Naive B cell (primary cell): ENCODE measurements around the gene FANK1. TPM values are rescaled to one million over a fixed set of nuclear protein-coding genes. Genes with fewer than 3 reads are reported as not detected.
"Not testable (repeated sequence)": the region's sequence is repeated elsewhere in the genome, so short reads cannot be mapped to it uniquely, and the experiment has no call there.

ENCODE experiments used
- ATAC-seq, 2 donors: fragments of 150-1000 bp; cut with Tn5 transposase; 2 replicates each; pipeline ENCODE4 v1.10.0; 2021; ENCODE audit warnings: low read depth in 2 of 2, mild to moderate bottlenecking in 2 of 2, moderate library complexity in 2 of 2
- DNase-seq: peaks from one replicate; pipeline ENCODE4 v3.0.0; 2022
- H3K27ac Mint-ChIP-seq, 6 donors: one replicate each; pipeline ENCODE4 v1.8.0; 2020 to 2022; ENCODE audit warnings: mild to moderate bottlenecking in 6 of 6, mixed read lengths in 6 of 6, moderate library complexity in 5 of 6, inconsistent platforms in 2 of 6
- H3K27me3 Mint-ChIP-seq, 3 donors: one replicate each; pipeline ENCODE4 v1.8.0; 2021 to 2022; ENCODE audit warnings: mixed read lengths in 3 of 3, mild to moderate bottlenecking in 1 of 3
- H3K36me3 Mint-ChIP-seq, 2 donors: one replicate each; pipeline ENCODE4 v1.8.0; 2020 to 2022; ENCODE audit warnings: mixed read lengths in 2 of 2, inconsistent platforms in 1 of 2, mild to moderate bottlenecking in 1 of 2
- H3K4me1 Mint-ChIP-seq, 3 donors: one replicate each; pipeline ENCODE4 v1.8.0; 2020 to 2022; ENCODE audit warnings: mixed read lengths in 3 of 3, inconsistent platforms in 1 of 3, mild to moderate bottlenecking in 1 of 3, moderate library complexity in 1 of 3
- H3K4me3 Mint-ChIP-seq, 8 donors: one replicate each; pipeline ENCODE4 v1.8.0; 2020 to 2022; ENCODE audit warnings: mild to moderate bottlenecking in 8 of 8, mixed read lengths in 8 of 8, moderate library complexity in 8 of 8, inconsistent platforms in 2 of 8
- H3K9me3 Mint-ChIP-seq, 7 donors: one replicate each; pipeline ENCODE4 v1.8.0; 2020 to 2022; ENCODE audit warnings: mixed read lengths in 7 of 7, mild to moderate bottlenecking in 5 of 7, inconsistent platforms in 2 of 7, moderate library complexity in 1 of 7
- polyA plus RNA-seq, 6 donors: library from polyadenylated mRNA; unstranded; fragments of 300-500 nt; fragmentation: Illumina TruSeq; gene quantifications; one replicate each; pipeline ENCODE4 v1.2.3, GENCODE V29; 2021; ENCODE audit warnings: low read depth in 6 of 6

Gene FANK1
- polyA plus RNA-seq, 6 donors from 2014 or later = not detected

GRCh38 chr10:125927265-125927664, 30.9 kb downstream of the FANK1 start:
- not testable (repeated sequence) for H3K36me3 Mint-ChIP-seq, H3K9me3 Mint-ChIP-seq, H3K4me3 Mint-ChIP-seq, ATAC-seq, DNase-seq, H3K4me1 Mint-ChIP-seq, H3K27ac Mint-ChIP-seq
- peaks cover 4 to 20% (median 14%) of the 10 kb centered on the region in 3 donors for H3K27me3 Mint-ChIP-seq

- ATAC-seq (no peak), DNase-seq (no peak)
- Mint-ChIP-seq H3K36me3 (no peaks in the 10 kb centered on the region), H3K4me3 (no peak overlapping the region), H3K27me3 (peaks cover 4 to 36% (median 29%) of the 10 kb centered on the region in 3 donors), H3K4me1 (no peaks in the 10 kb centered on the region), H3K27ac (no peak overlapping the region), H3K9me3 (peaks cover 0 to 8% (median 0%) of the 10 kb centered on the region in 7 donors)
Observed at GRCh38 chr10:125928928-125929585, 32.7 kb downstream of the FANK1 start.

- no peak for ATAC-seq
- Mint-ChIP-seq H3K4me1 (no peaks in the 10 kb centered on the region), H3K27me3 (peaks cover 8 to 42% (median 29%) of the 10 kb centered on the region in 3 donors), H3K27ac (no peak overlapping the region), H3K9me3 (peaks cover 0 to 8% (median 0%) of the 10 kb centered on the region in 7 donors), H3K36me3 (no peaks in the 10 kb centered on the region), H3K4me3 (no peak overlapping the region)
- no peak for DNase-seq
Observed at GRCh38 chr10:125929618-125930017, 33.3 kb downstream of the FANK1 start.

GRCh38 chr10:125933693-125934092, 37.3 kb downstream of the FANK1 start:
- no peaks in the 10 kb centered on the region for H3K36me3 Mint-ChIP-seq
- H3K4me1 Mint-ChIP-seq = no peaks in the 10 kb centered on the region
- H3K27me3 Mint-ChIP-seq = peaks cover 19 to 51% (median 44%) of the 10 kb centered on the region in 3 donors
- no peak for DNase-seq
- ATAC-seq = no peak
- H3K4me3 Mint-ChIP-seq = no peak overlapping the region
- H3K9me3 Mint-ChIP-seq = peaks cover 0 to 8% (median 0%) of the 10 kb centered on the region in 7 donors
- no peak overlapping the region for H3K27ac Mint-ChIP-seq

- peaks cover 0 to 6% (median 0%) of the 10 kb centered on the region in 7 donors for H3K9me3 Mint-ChIP-seq
- no peak for ATAC-seq
- no peak overlapping the region for H3K4me3 Mint-ChIP-seq
- no peaks in the 10 kb centered on the region for H3K36me3 Mint-ChIP-seq
- H3K4me1 Mint-ChIP-seq = no peaks in the 10 kb centered on the region
- peaks cover 15 to 54% (median 52%) of the 10 kb centered on the region in 3 donors for H3K27me3 Mint-ChIP-seq
- DNase-seq = no peak
- no peak overlapping the region for H3K27ac Mint-ChIP-seq
Observed at GRCh38 chr10:125936331-125936730, 40.0 kb downstream of the FANK1 start.

GRCh38 chr10:125940515-125940914, 44.2 kb downstream of the FANK1 start:
- Mint-ChIP-seq H3K27me3 (peaks cover 6 to 30% (median 18%) of the 10 kb centered on the region in 3 donors), H3K4me1 (no peaks in the 10 kb centered on the region), H3K4me3 (no peak overlapping the region), H3K9me3 (peaks cover 0 to 18% (median 6%) of the 10 kb centered on the region in 7 donors), H3K36me3 (no peaks in the 10 kb centered on the region), H3K27ac (no peak overlapping the region)
- DNase-seq = no peak
- no peak for ATAC-seq

- Mint-ChIP-seq H3K27ac (no peak overlapping the region), H3K4me1 (no peaks in the 10 kb centered on the region), H3K4me3 (peak overlapping the region in 1 of 8 donors; percentile 10), H3K9me3 (peaks cover 5 to 49% (median 26%) of the 10 kb centered on the region in 7 donors), H3K27me3 (no peaks in the 10 kb centered on the region), H3K36me3 (peaks cover 0 to 6% of the 10 kb centered on the region in 2 donors)
- DNase-seq (no peak), ATAC-seq (no peak)
Observed at GRCh38 chr10:125951290-125951689, 54.9 kb downstream of the FANK1 start.

GRCh38 chr10:125953778-125954385, 57.5 kb downstream of the FANK1 start:
- H3K27me3 Mint-ChIP-seq = peaks cover 0 to 8% (median 0%) of the 10 kb centered on the region in 3 donors
- peak overlapping the region in 1 of 8 donors; percentile 13 for H3K4me3 Mint-ChIP-seq
- peaks cover 5 to 56% (median 28%) of the 10 kb centered on the region in 7 donors for H3K9me3 Mint-ChIP-seq
- peaks cover 0 to 6% of the 10 kb centered on the region in 2 donors for H3K36me3 Mint-ChIP-seq
- ATAC-seq = no peak
- no peaks in the 10 kb centered on the region for H3K4me1 Mint-ChIP-seq
- no peak for DNase-seq
- H3K27ac Mint-ChIP-seq = no peak overlapping the region

GRCh38 chr10:125955766-125956165, 59.4 kb downstream of the FANK1 start:
- H3K4me1 Mint-ChIP-seq = no peaks in the 10 kb centered on the region
- ATAC-seq = no peak
- H3K27ac Mint-ChIP-seq = no peak overlapping the region
- H3K36me3 Mint-ChIP-seq = peaks cover 0 to 6% of the 10 kb centered on the region in 2 donors
- peaks cover 5 to 56% (median 28%) of the 10 kb centered on the region in 7 donors for H3K9me3 Mint-ChIP-seq
- H3K27me3 Mint-ChIP-seq = peaks cover 0 to 8% (median 0%) of the 10 kb centered on the region in 3 donors
- DNase-seq = no peak
- H3K4me3 Mint-ChIP-seq = no peak overlapping the region

GRCh38 chr10:125961743-125962142, 65.4 kb downstream of the FANK1 start:
- Mint-ChIP-seq H3K27me3 (peaks cover 0 to 15% (median 5%) of the 10 kb centered on the region in 3 donors), H3K4me1 (no peaks in the 10 kb centered on the region), H3K36me3 (no peaks in the 10 kb centered on the region), H3K9me3 (peaks cover 0 to 7% (median 2%) of the 10 kb centered on the region in 7 donors), H3K4me3 (no peak overlapping the region), H3K27ac (peak overlapping the region in 1 of 6 donors; percentile 54)
- DNase-seq (no peak), ATAC-seq (no peak)

- H3K36me3 Mint-ChIP-seq = no peaks in the 10 kb centered on the region
Observed at GRCh38 chr10:125962200-125962599, 65.8 kb downstream of the FANK1 start.

GRCh38 chr10:125964558-125964957, 68.2 kb downstream of the FANK1 start:
- H3K9me3 Mint-ChIP-seq = no peaks in the 10 kb centered on the region
- H3K27ac Mint-ChIP-seq = no peak overlapping the region
- H3K27me3 Mint-ChIP-seq = peaks cover 5 to 8% (median 5%) of the 10 kb centered on the region in 3 donors
- H3K36me3 Mint-ChIP-seq = no peaks in the 10 kb centered on the region
- DNase-seq = no peak
- ATAC-seq = no peak
- H3K4me3 Mint-ChIP-seq = no peak overlapping the region
- H3K4me1 Mint-ChIP-seq = no peaks in the 10 kb centered on the region

More at GRCh38 chr10:125962200-125962599, 65.8 kb downstream of the FANK1 start:
- DNase-seq (no peak), ATAC-seq (no peak)
- no peak overlapping the region for H3K27ac Mint-ChIP-seq
- no peak overlapping the region for H3K4me3 Mint-ChIP-seq
- H3K9me3 Mint-ChIP-seq = peaks cover 0 to 7% (median 2%) of the 10 kb centered on the region in 7 donors
- H3K4me1 Mint-ChIP-seq = no peaks in the 10 kb centered on the region
- H3K27me3 Mint-ChIP-seq = peaks cover 3 to 10% (median 5%) of the 10 kb centered on the region in 3 donors

- H3K36me3 Mint-ChIP-seq = no peaks in the 10 kb centered on the region
- no peak overlapping the region for H3K27ac Mint-ChIP-seq
- peaks cover 0 to 10% (median 3%) of the 10 kb centered on the region in 7 donors for H3K9me3 Mint-ChIP-seq
- H3K27me3 Mint-ChIP-seq = peaks cover 5 to 8% (median 5%) of the 10 kb centered on the region in 3 donors
- no peak overlapping the region for H3K4me3 Mint-ChIP-seq
- no peaks in the 10 kb centered on the region for H3K4me1 Mint-ChIP-seq
- ATAC-seq = no peak
- DNase-seq = no peak
Observed at GRCh38 chr10:125967533-125967932, 71.2 kb downstream of the FANK1 start.

- not testable (repeated sequence) for H3K4me3 Mint-ChIP-seq, DNase-seq, H3K27me3 Mint-ChIP-seq, ATAC-seq, H3K4me1 Mint-ChIP-seq, H3K9me3 Mint-ChIP-seq, H3K36me3 Mint-ChIP-seq
- H3K27ac Mint-ChIP-seq = peak overlapping the region in 1 of 6 donors; percentile 94
Observed at GRCh38 chr10:125970077-125970630, 73.8 kb downstream of the FANK1 start.
